OCI-LY3 (cell line): ENCODE data around the gene SLC1A4.
A peak's percentile ranks its signal among the peaks of the same experiment; 100 is the strongest.

ENCODE experiments used
- H2AFZ ChIP-seq: fragments of 200-600, 300-600 bp; shearing (Covaris generic); 2 replicates; pipeline ENCODE4 v1.6.0; 2014; ENCODE audit warnings: antibody characterized with exemption, low read depth, low read length
- H3K27ac ChIP-seq: fragments of 200-600, 300-600 bp; sonication (generic); 2 replicates; pipeline ENCODE4 v1.5.1; 2014; ENCODE audit warnings: mild to moderate bottlenecking, low read length, moderate library complexity, mixed read lengths
- H3K27me3 ChIP-seq: fragments of 200-600, 300-600 bp; sonication (generic); 2 replicates; pipeline ENCODE4 v1.6.1; 2014; ENCODE audit warnings: low read depth, low read length, mixed read lengths
- H3K36me3 ChIP-seq: fragments of 200-600, 300-600 bp; sonication (generic); replicated peaks from 2 replicates; pipeline ENCODE3; 2014; ENCODE audit warnings: low read depth, low read length, mixed read lengths
- H3K4me1 ChIP-seq: fragments of 300-600, 200-600 bp; sonication (generic); 2 replicates; pipeline ENCODE4 v1.6.1; 2014; ENCODE audit warnings: low read length, mixed read lengths
- H3K4me2 ChIP-seq: fragments of 200-600, 300-600 bp; sonication (generic); 2 replicates; pipeline ENCODE4 v1.6.1; 2014; ENCODE audit warnings: low read length, mixed read lengths
- H3K4me3 ChIP-seq: fragments of 300-600, 200-600 bp; sonication (generic); 2 replicates; pipeline ENCODE4 v1.5.1; 2014; ENCODE audit warnings: antibody characterized with exemption, mild to moderate bottlenecking, low read length, moderate library complexity
- H3K79me2 ChIP-seq: fragments of 300-600, 200-600 bp; shearing (Covaris generic); 2 replicates; pipeline ENCODE4 v1.6.1; 2014; ENCODE audit warnings: mild to moderate bottlenecking, low read length, mixed read lengths
- H3K9ac ChIP-seq: fragments of 300-600, 200-600 bp; shearing (Covaris generic); 2 replicates; pipeline ENCODE4 v1.6.0; 2014; ENCODE audit warnings: mild to moderate bottlenecking, low read length, moderate library complexity
- H3K9me3 ChIP-seq: fragments of 200-600, 300-600 bp; shearing (Covaris generic); 2 replicates; pipeline ENCODE4 v1.6.1; 2014; ENCODE audit warnings: low read length, mixed read lengths; ENCODE audit not compliant: insufficient read depth
- H4K20me1 ChIP-seq: fragments of 200-600, 300-600 bp; sonication (generic); 2 replicates; pipeline ENCODE4 v1.6.1; 2016; ENCODE audit warnings: low read length, mixed read lengths; ENCODE audit not compliant: insufficient read depth
- EZH2phosphoT487 ChIP-seq: fragments of 200-600 bp; shearing (Covaris generic); IDR thresholded peaks from 2 replicates; pipeline ENCODE4 v1.6.1; 2018; ENCODE audit warnings: antibody characterized with exemption, mixed run types, low read depth
- TF ChIP-seq, protein P1 (sequence below): fragments of 200-600, 300-600 bp; sonication (generic); IDR thresholded peaks from 2 replicates; pipeline ENCODE4 v1.5.1; 2014; ENCODE audit warnings: antibody characterized with exemption, low read length, low read depth

SLC1A4 gene

DNA sequence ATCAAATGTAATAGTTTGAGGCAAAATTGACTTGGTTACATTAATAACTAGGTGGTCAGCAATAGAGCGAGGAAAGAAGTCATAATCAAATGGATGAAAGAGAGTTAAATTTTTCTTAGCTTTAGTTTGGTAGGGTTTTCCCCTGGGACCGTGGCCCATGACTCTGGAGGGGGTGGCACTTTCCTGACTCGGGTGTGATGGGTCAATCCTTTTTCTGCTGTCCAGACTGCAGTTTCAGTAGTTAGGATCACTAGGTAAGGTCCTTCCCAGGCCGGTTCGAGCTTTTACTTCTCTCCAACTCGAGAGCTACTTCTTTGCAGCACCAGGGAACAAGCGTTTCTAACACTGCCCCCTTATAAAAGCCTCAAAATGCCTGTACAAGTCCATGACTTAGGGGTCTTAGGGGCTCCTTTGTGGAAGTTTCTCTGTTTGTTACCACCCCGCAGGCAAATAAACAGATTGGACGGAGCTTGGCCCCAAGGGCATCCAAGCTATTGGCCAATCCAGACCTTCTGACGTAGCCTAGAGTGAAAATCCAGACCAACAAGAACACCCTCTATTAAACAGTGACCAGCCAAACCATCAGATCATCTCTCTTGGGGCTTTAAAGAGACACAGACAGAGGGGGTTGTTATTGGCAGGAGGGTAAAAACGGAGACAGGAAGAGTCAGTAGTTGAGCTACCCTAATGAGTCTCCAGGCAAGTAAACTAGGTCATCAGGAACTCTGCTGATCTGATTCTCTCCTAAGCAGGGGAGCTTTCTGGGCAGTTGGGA is 57.6 kb downstream of the SLC1A4 start:
- no peak overlapping the region for H3K9ac ChIP-seq
- H3K4me1 ChIP-seq: no peaks in the 10 kb centered on the region
- peaks cover 15% of the 10 kb centered on the region for H3K9me3 ChIP-seq
- no peaks in the 10 kb centered on the region for H4K20me1 ChIP-seq
- H2AFZ ChIP-seq: no peak overlapping the region
- H3K27ac ChIP-seq: no peak overlapping the region
- no peaks in the 10 kb centered on the region for H3K79me2 ChIP-seq
- H3K4me3 ChIP-seq: no peak overlapping the region
- H3K4me2 ChIP-seq: no peak overlapping the region
- H3K36me3 ChIP-seq: peaks cover 17% of the 10 kb centered on the region
- H3K27me3 ChIP-seq: no peaks in the 10 kb centered on the region
- no peak for TF ChIP-seq EZH2phosphoT487
- TF ChIP-seq, protein P1, sequence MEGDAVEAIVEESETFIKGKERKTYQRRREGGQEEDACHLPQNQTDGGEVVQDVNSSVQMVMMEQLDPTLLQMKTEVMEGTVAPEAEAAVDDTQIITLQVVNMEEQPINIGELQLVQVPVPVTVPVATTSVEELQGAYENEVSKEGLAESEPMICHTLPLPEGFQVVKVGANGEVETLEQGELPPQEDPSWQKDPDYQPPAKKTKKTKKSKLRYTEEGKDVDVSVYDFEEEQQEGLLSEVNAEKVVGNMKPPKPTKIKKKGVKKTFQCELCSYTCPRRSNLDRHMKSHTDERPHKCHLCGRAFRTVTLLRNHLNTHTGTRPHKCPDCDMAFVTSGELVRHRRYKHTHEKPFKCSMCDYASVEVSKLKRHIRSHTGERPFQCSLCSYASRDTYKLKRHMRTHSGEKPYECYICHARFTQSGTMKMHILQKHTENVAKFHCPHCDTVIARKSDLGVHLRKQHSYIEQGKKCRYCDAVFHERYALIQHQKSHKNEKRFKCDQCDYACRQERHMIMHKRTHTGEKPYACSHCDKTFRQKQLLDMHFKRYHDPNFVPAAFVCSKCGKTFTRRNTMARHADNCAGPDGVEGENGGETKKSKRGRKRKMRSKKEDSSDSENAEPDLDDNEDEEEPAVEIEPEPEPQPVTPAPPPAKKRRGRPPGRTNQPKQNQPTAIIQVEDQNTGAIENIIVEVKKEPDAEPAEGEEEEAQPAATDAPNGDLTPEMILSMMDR: no peak

DNA sequence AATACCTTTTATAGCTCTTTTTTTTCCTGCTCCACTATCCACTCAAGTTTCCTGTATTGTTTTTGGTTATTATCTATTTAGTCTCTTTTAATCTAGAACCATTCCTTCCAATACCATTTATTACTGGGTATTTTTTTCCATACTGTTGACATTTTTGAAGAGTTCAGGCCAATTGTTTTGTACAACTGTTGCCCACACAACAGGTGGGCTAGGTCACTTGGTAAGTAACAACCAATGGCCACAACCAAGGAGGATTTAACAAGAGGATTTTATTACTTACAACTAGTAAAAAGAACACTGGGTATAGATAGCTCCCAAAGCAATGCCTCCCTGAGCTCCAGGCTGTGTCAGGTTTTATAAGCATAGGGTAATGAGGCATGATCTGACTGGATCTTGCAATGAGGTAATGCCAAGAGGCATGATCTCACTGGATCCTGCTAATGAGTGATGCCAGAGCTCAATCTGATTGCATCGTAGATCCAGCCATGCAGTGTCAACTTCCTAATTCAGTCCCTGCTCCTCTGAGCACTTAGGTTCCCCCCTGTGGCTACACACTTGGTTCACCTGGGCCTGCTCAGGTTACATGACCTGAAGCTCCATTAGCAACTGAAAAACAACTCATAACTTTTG is 59.9 kb downstream of the SLC1A4 start:
- Histone ChIP-seq H3K27ac (no peak overlapping the region), H3K79me2 (no peaks in the 10 kb centered on the region), H4K20me1 (no peaks in the 10 kb centered on the region), H3K9ac (no peak overlapping the region), H3K9me3 (peaks cover 6% of the 10 kb centered on the region; the same call in 1 of the 2 replicates), H3K27me3 (no peaks in the 10 kb centered on the region), H2AFZ (no peak overlapping the region), H3K36me3 (peaks cover 5% of the 10 kb centered on the region), H3K4me3 (no peak overlapping the region), H3K4me2 (no peak overlapping the region), H3K4me1 (peaks cover 19% of the 10 kb centered on the region)
- no peak for TF ChIP-seq EZH2phosphoT487
- TF ChIP-seq, protein P1: no peak

DNA sequence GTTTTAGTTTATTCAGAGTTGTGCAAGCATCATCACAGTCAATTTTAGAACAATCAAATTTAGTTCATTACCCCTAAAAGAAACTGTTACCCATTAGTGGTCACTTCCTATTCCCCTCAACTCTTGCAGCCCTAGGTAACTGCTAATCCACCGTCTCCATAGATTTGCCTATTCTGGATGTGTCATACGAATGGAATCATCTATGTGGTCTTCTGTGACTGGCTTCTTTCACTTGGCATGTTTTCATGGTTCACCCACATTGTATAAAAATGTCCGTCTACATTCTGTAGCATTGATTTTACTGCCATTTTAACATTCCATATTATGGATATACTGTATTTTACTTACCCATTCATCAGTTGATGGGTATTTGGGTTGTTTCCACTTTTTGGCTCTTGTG is 61.7 kb downstream of the SLC1A4 start:
- Histone ChIP-seq H3K27ac (no peak overlapping the region), H3K9me3 (no peaks in the 10 kb centered on the region), H3K4me2 (no peak overlapping the region), H3K9ac (no peak overlapping the region), H4K20me1 (no peaks in the 10 kb centered on the region), H3K4me3 (no peak overlapping the region), H3K79me2 (no peaks in the 10 kb centered on the region), H3K4me1 (peaks cover 35% of the 10 kb centered on the region), H2AFZ (no peak overlapping the region), H3K36me3 (peaks cover 4% of the 10 kb centered on the region), H3K27me3 (no peaks in the 10 kb centered on the region)
- no peak for TF ChIP-seq EZH2phosphoT487
- TF ChIP-seq, protein P1: no peak

DNA sequence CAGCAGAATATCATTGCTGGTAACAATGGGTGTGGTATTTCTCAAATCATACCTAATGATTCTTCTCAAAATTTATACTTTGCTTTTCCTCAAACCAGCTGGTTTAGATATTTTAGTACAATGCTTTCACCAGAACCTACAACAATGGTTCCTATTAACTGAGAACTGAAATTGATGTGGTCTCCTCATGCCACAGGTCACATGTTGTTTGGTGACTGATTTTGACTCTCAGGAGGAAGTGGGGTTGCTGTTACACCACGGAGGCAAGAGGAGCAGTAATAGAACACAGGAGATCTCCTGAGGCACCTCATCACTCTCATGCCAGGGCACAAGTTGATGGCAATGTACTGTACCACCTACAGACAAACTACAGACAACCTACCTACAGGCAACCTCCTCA is 64.0 kb downstream of the SLC1A4 start:
- H3K4me3 ChIP-seq: peak overlapping the region; percentile 42
- H4K20me1 ChIP-seq: peaks cover 7% of the 10 kb centered on the region; the same call in 1 of the 2 replicates
- no peaks in the 10 kb centered on the region for H3K36me3 ChIP-seq
- no peaks in the 10 kb centered on the region for H3K9me3 ChIP-seq
- H3K4me2 ChIP-seq: peak overlapping the region; percentile 77
- H3K4me1 ChIP-seq: peaks cover 43% of the 10 kb centered on the region
- peak overlapping the region; percentile 38 for H3K27ac ChIP-seq
- peaks cover 15% of the 10 kb centered on the region for H3K79me2 ChIP-seq
- H3K27me3 ChIP-seq: no peaks in the 10 kb centered on the region
- no peak overlapping the region for H2AFZ ChIP-seq
- TF ChIP-seq, protein P1: no peak
- TF ChIP-seq EZH2phosphoT487: no peak
- no peak overlapping the region; the same call in 1 of the 2 replicates for H3K9ac ChIP-seq
